ENCODE data around the gene SCP2D1.
"Not testable (repeated sequence)": the region's sequence is repeated elsewhere in the genome, so short reads cannot be mapped to it uniquely, and the experiment has no call there.

The SCP2D1 gene

DNA sequence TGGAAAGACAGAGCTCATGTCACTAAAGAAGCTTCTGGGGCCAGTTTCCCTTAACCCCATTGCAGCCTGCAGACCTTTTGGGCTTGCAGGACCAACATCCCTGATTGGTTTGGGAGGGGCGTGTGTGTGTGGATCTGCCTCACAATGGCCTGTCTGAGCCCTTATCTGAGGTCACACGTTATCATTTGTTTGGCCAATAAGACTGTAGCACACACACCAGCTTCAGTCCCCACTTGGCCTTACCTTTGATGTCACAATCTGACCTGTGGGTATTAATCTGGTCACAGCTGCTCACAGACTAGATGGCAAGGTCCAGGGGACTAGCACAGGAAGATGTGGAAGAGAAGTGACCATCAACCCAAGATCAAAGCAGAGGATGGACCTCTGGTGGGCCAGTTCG lies at the start of gene SCP2D1:
Gene SCP2D1, plus strand, starts transcription at position 301 of the 400 bp plus-strand sequence. Its CDS starts 33 bp downstream, at position 334.
- DNase-seq = no peak

- no peak for DNase-seq
These were observed 45.9 kb upstream of the SCP2D1 start for GRCh38 chr20:18767676-18768075.

DNA sequence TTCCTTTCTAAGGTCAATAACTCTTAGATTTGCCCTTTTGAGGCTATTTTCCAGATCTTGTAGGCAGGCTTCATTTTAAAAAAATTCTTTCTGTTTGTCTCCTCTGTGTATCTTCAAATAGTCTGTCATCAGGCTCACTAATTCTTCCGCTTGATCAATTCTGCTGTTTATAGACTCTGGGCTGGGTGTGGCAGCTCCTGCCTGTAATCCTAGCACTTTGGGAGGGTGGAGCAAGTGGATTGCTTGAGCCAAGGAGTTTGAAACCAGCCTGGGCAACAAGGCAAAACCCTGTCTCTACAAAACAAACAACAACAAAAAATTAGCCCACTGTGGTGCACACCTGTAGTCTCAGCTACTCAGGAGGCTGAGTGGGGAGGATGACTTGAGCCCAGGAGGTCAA lies 40.0 kb upstream of the SCP2D1 start:
- no peak for DNase-seq

- no peak for DNase-seq
These were observed 39.4 kb upstream of the SCP2D1 start for GRCh38 chr20:18774207-18774606.

- DNase-seq = no peak
These were observed 38.0 kb upstream of the SCP2D1 start for GRCh38 chr20:18775633-18776032.

GRCh38 chr20:18778690-18779392 lies 34.7 kb upstream of the SCP2D1 start:
- no peak for DNase-seq

- no peak for DNase-seq
These were observed 33.0 kb upstream of the SCP2D1 start for GRCh38 chr20:18780385-18781130.

GRCh38 chr20:18781509-18781908 lies 32.1 kb upstream of the SCP2D1 start:
- no peak for DNase-seq

DNA sequence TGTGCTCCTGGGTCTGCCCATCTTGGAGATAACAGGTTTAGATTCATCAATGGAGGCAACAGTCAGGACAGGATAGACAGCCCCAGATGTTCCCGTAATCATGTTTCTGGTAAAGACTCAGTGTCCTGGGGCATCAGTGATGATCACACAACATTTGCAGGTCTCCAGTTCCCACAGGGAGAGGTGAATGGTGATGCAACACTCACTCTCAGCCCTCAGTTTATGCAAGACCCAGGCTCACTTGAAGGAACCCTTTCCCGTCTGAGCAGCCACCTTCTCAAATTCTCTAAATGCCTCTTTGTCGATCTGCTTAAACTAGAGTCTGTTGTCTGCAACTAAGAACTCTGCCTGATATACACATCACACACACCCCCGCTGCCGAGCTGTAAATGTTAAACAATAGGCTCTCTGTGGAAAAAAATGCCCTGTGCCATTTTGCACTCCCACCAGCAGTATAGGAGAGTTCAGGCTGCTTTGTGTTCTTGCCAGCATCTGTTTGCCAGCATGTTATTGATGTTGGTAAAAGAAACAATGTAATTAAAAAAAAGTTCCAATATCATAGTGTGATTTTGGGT lies 30.1 kb upstream of the SCP2D1 start:
- DNase-seq = no peak

GRCh38 chr20:18787046-18787445 lies 26.5 kb upstream of the SCP2D1 start:
- DNase-seq = not testable (repeated sequence)

DNA sequence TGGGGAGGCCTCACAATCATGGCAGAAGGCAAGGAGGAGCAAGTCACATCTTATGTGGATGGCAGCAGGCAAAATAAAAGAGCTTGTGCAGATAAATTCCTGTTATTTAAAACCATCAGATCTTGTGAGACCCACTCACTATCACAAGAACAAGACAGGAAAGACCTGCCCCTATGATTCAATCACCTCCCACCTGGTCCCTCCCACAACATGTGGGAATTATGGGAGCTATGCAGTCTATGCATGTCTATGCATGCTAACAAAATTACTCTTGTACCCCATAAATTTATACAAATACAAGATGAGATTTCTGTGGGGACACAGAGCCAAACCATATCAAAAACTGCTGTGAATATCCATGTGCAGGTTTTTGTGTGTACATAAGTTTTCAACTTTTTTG lies 25.6 kb upstream of the SCP2D1 start:
- no peak for DNase-seq

GRCh38 chr20:18790787-18791186 lies 22.8 kb upstream of the SCP2D1 start:
- no peak for DNase-seq

- peak; percentile 74 to 89 (median 87) for DNase-seq
These were observed 19.8 kb upstream of the SCP2D1 start for GRCh38 chr20:18793625-18794427.

- no peak for DNase-seq
These were observed 19.2 kb upstream of the SCP2D1 start for GRCh38 chr20:18794428-18794787.

DNA sequence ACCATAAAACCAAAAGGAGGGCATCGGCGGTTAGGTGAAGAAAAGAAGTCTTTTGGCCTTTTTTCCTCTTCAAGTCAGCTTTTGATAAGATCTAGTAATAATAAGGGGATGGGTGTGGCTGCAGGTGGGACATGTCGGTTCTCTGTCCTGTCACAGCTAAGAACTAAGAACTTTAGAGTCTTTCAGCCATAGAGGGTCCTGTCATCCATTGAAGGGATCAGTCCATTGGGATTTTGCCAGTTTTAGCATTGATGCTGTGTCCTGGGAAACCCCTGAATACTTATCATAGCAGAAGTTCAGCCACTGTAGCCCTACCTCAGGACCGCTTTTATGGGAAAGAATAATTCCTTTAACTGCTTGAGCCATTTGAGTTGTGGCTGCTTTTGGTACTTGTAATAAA lies 18.2 kb upstream of the SCP2D1 start:
- DNase-seq = no peak

DNA sequence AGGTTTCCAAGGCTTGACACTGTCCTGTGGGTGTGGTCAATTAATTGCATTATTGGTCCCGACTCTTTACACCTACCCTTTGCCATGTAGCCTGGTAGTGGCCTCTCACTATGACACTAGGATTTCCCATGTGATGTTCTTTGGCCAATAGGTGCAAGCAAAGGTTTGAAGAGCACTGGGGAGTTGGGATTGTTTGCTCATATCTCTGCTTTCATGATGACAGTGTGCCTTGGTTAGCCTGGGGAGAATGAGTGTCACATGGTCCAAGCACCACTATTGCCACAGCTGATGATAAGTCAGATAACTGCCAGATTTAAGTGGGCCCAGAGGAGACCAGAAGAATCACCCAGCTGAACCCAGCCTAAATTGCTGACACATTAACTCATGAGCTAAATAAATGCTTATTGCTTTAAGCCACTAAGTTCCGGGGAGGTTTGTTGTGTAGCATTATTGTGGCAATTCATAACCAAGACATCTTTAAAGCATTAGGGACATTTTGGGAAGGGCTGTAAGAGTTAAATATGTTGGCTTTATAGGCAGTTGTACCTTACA lies 17.2 kb upstream of the SCP2D1 start:
- DNase-seq = no peak

GRCh38 chr20:18801516-18801915 lies 12.1 kb upstream of the SCP2D1 start:
- no peak for DNase-seq

- DNase-seq = no peak
These were observed 11.5 kb upstream of the SCP2D1 start for GRCh38 chr20:18802012-18802634.

GRCh38 chr20:18805881-18806280 lies 7.7 kb upstream of the SCP2D1 start:
- peak in 3 of 6 experiments; percentile 51 to 54 (median 51) for DNase-seq

- DNase-seq = no peak
These were observed 4.9 kb upstream of the SCP2D1 start for GRCh38 chr20:18808712-18809111.

GRCh38 chr20:18811186-18811585 lies 2.4 kb upstream of the SCP2D1 start:
- no peak for DNase-seq

DNA sequence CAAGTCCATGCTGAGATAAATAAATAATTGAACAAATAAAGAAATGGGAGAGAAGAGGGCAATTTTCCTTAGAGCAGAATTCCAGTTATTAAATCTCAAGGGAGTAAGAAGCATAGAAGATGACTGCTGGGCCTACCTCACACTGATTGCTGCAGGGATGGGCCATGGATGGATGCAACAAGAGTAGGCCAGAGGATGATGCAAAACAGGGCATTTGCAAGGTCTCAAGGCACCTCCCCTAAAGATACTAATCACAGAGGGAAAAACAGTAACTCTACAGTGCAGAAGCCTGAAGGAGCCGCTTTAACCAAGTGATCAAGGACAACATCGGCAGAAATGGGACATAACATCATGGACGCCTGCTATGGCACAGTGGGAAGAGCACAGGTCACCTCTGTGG lies 1.7 kb upstream of the SCP2D1 start:
- DNase-seq = no peak

Measured in stimulated activated naive CD4-positive, alpha-beta T cell (primary cell).